Measurements from ENCODE around the gene IL22. TPM values are rescaled to one million over a fixed set of nuclear protein-coding genes. Genes with fewer than 3 reads are reported as not detected.

IL22 gene
- total and polyA plus RNA-seq, 2 of the 8 experiments (the other 6 are each of a cell fraction or from before 2014, with no cell fraction given), result not detected

- ChIA-PET POLR2A (ENCODE audit: partially characterized antibody) (interaction anchor here (0.6 to 1.3 kb wide), 3 partner anchors 28 to 1020 kb away, joined by 3 read pairs; partner anchors contain the start of gene MDM1), CTCF (ENCODE audit: partially characterized antibody) (interaction anchor here (0.6 to 5.1 kb wide), 49 partner anchors 9 to 1535 kb away, joined by 3 to 47 read pairs (median 4); no protein-coding TSS in a partner anchor)
- no peak overlapping the region for H2BK20ac ChIP-seq (ENCODE audit: low read length)
- H2BK5ac ChIP-seq (ENCODE audit: low read depth, low read length), result no peak overlapping the region
- peak overlapping the region; percentile 86 for H2AFZ ChIP-seq (ENCODE audit: low read length)
- H3K9ac ChIP-seq (replicated peaks in 1 of 4; ENCODE audit: extremely low read depth in 1 of 4, low read depth in 3 of 4, low read length in 3 of 4), result no peak overlapping the region
- H3K4me2 ChIP-seq (ENCODE audit: insufficient read depth in 1 of 2, low read depth in 2 of 2, low read length in 2 of 2), result no peak overlapping the region
- H3K18ac ChIP-seq (ENCODE audit: extremely low read depth, low read length), result no peak overlapping the region
- H3K9me3 ChIP-seq (ENCODE audit: insufficient read depth in 2 of 2, low read depth in 1 of 2, low read length in 1 of 2), result no peaks in the 10 kb centered on the region
- no peak overlapping the region for H3K23ac ChIP-seq (ENCODE audit: insufficient read length)
- no peak overlapping the region for H3K27ac ChIP-seq (ENCODE audit: low read depth, low read length)
- DNase-seq (ENCODE audit: low read depth in 1 of 2, low spot score in 2 of 2) (peak; percentile 77), FAIRE-seq (peak; percentile 97)
- no peak overlapping the region for H3K14ac ChIP-seq (ENCODE audit: insufficient read length)
- H3K56ac ChIP-seq (replicated peaks; ENCODE audit: insufficient read length, low read depth, low read length), result no peak overlapping the region
- no peak overlapping the region for H3K4ac ChIP-seq (replicated peaks; ENCODE audit: insufficient read length, low read depth, low read length)
- H3K4me3 ChIP-seq (ENCODE audit: extremely low read depth in 1 of 4, insufficient read depth in 2 of 4, low read depth in 3 of 4, low read length in 4 of 4), result no peak overlapping the region
- no peaks in the 10 kb centered on the region for H4K20me1 ChIP-seq (replicated peaks in 1 of 2; ENCODE audit: control insufficient read depth in 1 of 2, insufficient read depth in 2 of 2, low read length in 2 of 2)
- no peak overlapping the region for H2AK5ac ChIP-seq (ENCODE audit: low read depth, low read length)
- H3K36me3 ChIP-seq (ENCODE audit: control insufficient read depth in 2 of 4, insufficient read depth in 4 of 4, low read length in 3 of 4), result no peaks in the 10 kb centered on the region
- H4K5ac ChIP-seq (ENCODE audit: insufficient read length, low read depth, low read length), result peak overlapping the region; percentile 39
- WGBS, 2 experiments (ENCODE audit: extremely low coverage in 1 of 2, insufficient coverage in 1 of 2, insufficient read length in 1 of 2, insufficient replicate concordance in 2 of 2, low coverage in 1 of 2, low lambda C conversion rate in 2 of 2, missing lambda C conversion rate in 1 of 2), result 3% methylated on average over 12 of the region's 12 CpGs; no CpG with 5 or more reads in 1 of the 2 experiments
- no peaks in the 10 kb centered on the region; the same call in 1 of the 2 replicates for H3K23me2 ChIP-seq (ENCODE audit: low read depth, low read length)
- H2BK120ac ChIP-seq (replicated peaks; ENCODE audit: low read depth, low read length), result no peak overlapping the region
- no peak overlapping the region for H2BK15ac ChIP-seq (ENCODE audit: low read length)
- no peak overlapping the region for H2BK12ac ChIP-seq (ENCODE audit: low read depth, low read length)
- H4K8ac ChIP-seq (ENCODE audit: extremely low read depth, insufficient read depth, low read length), result no peak overlapping the region
- no peaks in the 10 kb centered on the region for H3K27me3 ChIP-seq (replicated peaks in 1 of 4; ENCODE audit: control insufficient read depth in 3 of 4, extremely low read depth in 1 of 4, insufficient read depth in 3 of 4, low read length in 3 of 4)
- H3K79me2 ChIP-seq (ENCODE audit: control insufficient read depth in 1 of 2, insufficient read depth in 2 of 2, low read length in 2 of 2), result no peaks in the 10 kb centered on the region
- H3K4me1 ChIP-seq (replicated peaks in 1 of 4; ENCODE audit: control insufficient read depth in 3 of 4, insufficient read depth in 4 of 4, low read length in 3 of 4), result no peaks in the 10 kb centered on the region
- TF ChIP-seq CTCF (IDR thresholded peaks at IDR 0.05; ENCODE audit: control extremely low read depth in 1 of 3, insufficient read depth in 1 of 3, low read depth in 1 of 3, low read length in 3 of 3), result peak; percentile 74 to 93 (median 86)
- peak; percentile 55; the same call in 1 of the 2 replicates for TF ChIP-seq CREB1 (IDR thresholded peaks at IDR 0.05)
- TF ChIP-seq JUND (IDR thresholded peaks at IDR 0.05; ENCODE audit: low read length), result no peak
- peak; percentile 98 for TF ChIP-seq RAD21 (IDR thresholded peaks at IDR 0.05 in 1 of 2, conservative IDR thresholded peaks at IDR 0.05 in 1 of 2; ENCODE audit: low read depth in 2 of 2, low read length in 2 of 2)
- TF ChIP-seq TAF7 (optimal IDR thresholded peaks at IDR 0.05; ENCODE audit: borderline replicate concordance, low read depth, low read length), result no peak
- TF ChIP-seq SP2 (IDR thresholded peaks at IDR 0.05; ENCODE audit: low read length), result no peak
- TF ChIP-seq YY1 (IDR thresholded peaks at IDR 0.05; ENCODE audit: low read depth, low read length), result 0 out of 2 replicates have a peak, but pooled peaks have one; percentile 24
- TF ChIP-seq SP1 (IDR thresholded peaks at IDR 0.05; ENCODE audit: low read depth, low read length), result 0 out of 2 replicates have a peak, but pooled peaks have one; percentile 16
- TF ChIP-seq ASH2L (IDR thresholded peaks at IDR 0.05; ENCODE audit: low read length), result no peak
- no peak for TF ChIP-seq NRF1 (IDR thresholded peaks at IDR 0.05; ENCODE audit: low read depth, low read length)
- no peaks in the 10 kb centered on the region for H3K79me1 ChIP-seq (ENCODE audit: low read depth, low read length)
- H4K91ac ChIP-seq (replicated peaks; ENCODE audit: insufficient read length, low read length), result no peak overlapping the region
Measured at GRCh38 chr12:68223067-68223747, 30.2 kb downstream of the IL22 start.
